K562 (cell line): ENCODE results near the gene APC2. TPM values are rescaled to one million over a fixed set of nuclear protein-coding genes. Genes with fewer than 3 reads are reported as not detected.

Source experiments
- ADNP ChIP-seq: fragments of 200-800 bp; sonication (Bioruptor generic); IDR thresholded peaks from 2 replicates; pipeline ENCODE4 v1.6.1; 2016; ENCODE audit warnings: missing genetic modification characterization, missing compliant biosample characterization
- BCOR ChIP-seq: fragments of 450-650 bp; IDR thresholded peaks from 2 replicates; pipeline ENCODE4 v1.6.1; 2016
- ELF4 ChIP-seq: fragments of 450-650 bp; formaldehyde crosslinking; IDR thresholded peaks from 2 replicates; pipeline ENCODE4 v1.4.0; 2022; ENCODE audit warnings: missing genetic modification characterization
- GABPA ChIP-seq: fragments of 200-800 bp; sonication (Bioruptor generic); conservative IDR thresholded peaks from 2 replicates; pipeline ENCODE4 v1.6.1; 2016; ENCODE audit warnings: low read depth, missing genetic modification characterization, missing compliant biosample characterization
- MTA3 ChIP-seq: fragments of 450-650 bp; formaldehyde crosslinking; IDR thresholded peaks from 2 replicates; pipeline ENCODE4 v1.6.1; 2017; ENCODE audit warnings: mild to moderate bottlenecking, borderline replicate concordance
- RCOR1 ChIP-seq, 2 experiments: IDR thresholded peaks; 2 replicates each; pipeline ENCODE4 v1.6.1; 2012; ENCODE audit warnings: low read depth in 2 of 2, low read length in 2 of 2, borderline replicate concordance in 1 of 2, improper control_type of control experiment in 1 of 2
- RFX1 ChIP-seq: fragments of 450-650 bp; IDR thresholded peaks from 2 replicates; pipeline ENCODE4 v1.6.1; 2016; ENCODE audit warnings: mild to moderate bottlenecking, moderate library complexity
- SETDB1 ChIP-seq: IDR thresholded peaks from one replicate; pipeline ENCODE4 v1.6.1; 2012; ENCODE audit warnings: low read length, control low read depth, inconsistent platforms
- SIN3B ChIP-seq: fragments of 450-650 bp; IDR thresholded peaks from 2 replicates; pipeline ENCODE4 v1.6.1; 2017; ENCODE audit warnings: low read depth, mild to moderate bottlenecking, moderate library complexity
- SMARCC2 ChIP-seq: fragments of 450-650 bp; IDR thresholded peaks from 2 replicates; pipeline ENCODE4 v1.6.1; 2017; ENCODE audit warnings: antibody characterized with exemption, moderate library complexity, mild to moderate bottlenecking, low read depth
- ZKSCAN8 ChIP-seq: fragments of 200-800 bp; sonication (Bioruptor generic); IDR thresholded peaks from 2 replicates; pipeline ENCODE4 v1.6.1; 2016; ENCODE audit warnings: missing genetic modification characterization, missing compliant biosample characterization
- ZNF217 ChIP-seq: sonication (generic); formaldehyde crosslinking; IDR thresholded peaks from 2 replicates; pipeline ENCODE4 v1.8.0; 2022; ENCODE audit warnings: mild to moderate bottlenecking, missing genetic modification reagents
- ZNF239 ChIP-seq: fragments of 250-450 bp; sonication (Bioruptor Pico); IDR thresholded peaks from 2 replicates; pipeline ENCODE4 v1.4.0; 2020; ENCODE audit warnings: mild to moderate bottlenecking
- ZNF431 ChIP-seq: sonication (generic); formaldehyde crosslinking; IDR thresholded peaks from 2 replicates; pipeline ENCODE4 v1.8.0; 2022; ENCODE audit warnings: mild to moderate bottlenecking, missing genetic modification reagents
- ZNF668 ChIP-seq: fragments of 250-450 bp; sonication (Bioruptor Pico); IDR thresholded peaks from 2 replicates; pipeline ENCODE4 v1.8.0; 2022; ENCODE audit warnings: mild to moderate bottlenecking, inconsistent platforms
- ZNF717 ChIP-seq: fragments of 250-450 bp; sonication (Bioruptor Pico); IDR thresholded peaks from 2 replicates; pipeline ENCODE4 v1.5.0; 2021
- ZSCAN32 ChIP-seq: fragments of 450-650 bp; formaldehyde crosslinking; IDR thresholded peaks from 2 replicates; pipeline ENCODE4 v1.4.0; 2020; ENCODE audit warnings: mild to moderate bottlenecking, moderate library complexity
- polyA plus RNA-seq, 8 experiments: library from polyadenylated mRNA; depleted of rRNA in 4 of 8; stranded (reverse) in 5 of 8; unstranded in 3 of 8; fragments of >200 nt; fragmentation: Nextera tagmentation in 2 of 8; fragmentation: Illumina TruSeq in 1 of 8; extraction: Ambion mirVana in 2 of 8; extraction: Trizol in 1 of 8; gene quantifications; 2 replicates each; pipeline versions ENCODE4 v1.2.1 to v1.2.3, GENCODE V29; 2011 to 2014; ENCODE audit warnings: inconsistent platforms in 1 of 8, missing spikeins in 1 of 8
- total RNA-seq, 7 experiments: library from RNA; depleted of rRNA in 6 of 7; stranded (reverse); fragments of >200 nt in 6 of 7; fragmentation: Illumina TruSeq in 2 of 7; extraction: Trizol in 2 of 7; gene quantifications; 2 replicates each; pipeline versions ENCODE4 v1.2.1 to v1.2.3, GENCODE V29; 2011 to 2021; ENCODE audit warnings: low replicate concordance in 1 of 7
- TF ChIP-seq, protein P1 (sequence below), 2 experiments: fragments of 450-650 bp in 1 of 2; sonication (generic) in 1 of 2; formaldehyde crosslinking in 1 of 2; IDR thresholded peaks; 2 replicates each; pipeline versions ENCODE4 v1.7.1 to v1.9.0; 2016 to 2022; ENCODE audit warnings: inconsistent platforms in 1 of 2, mild to moderate bottlenecking in 1 of 2, missing genetic modification reagents in 1 of 2
- TF ChIP-seq, protein P2 (sequence below): sonication (generic); formaldehyde crosslinking; IDR thresholded peaks from 2 replicates; pipeline ENCODE4 v1.8.0; 2022; ENCODE audit warnings: mild to moderate bottlenecking, low read depth, missing genetic modification reagents

APC2 gene
- total and polyA plus RNA-seq, 9 of the 15 experiments (the other 6 are each of a cell fraction or from before 2014, with no cell fraction given): 0.01 to 0.40 (median 0.05) TPM; not detected in 3

DNA sequence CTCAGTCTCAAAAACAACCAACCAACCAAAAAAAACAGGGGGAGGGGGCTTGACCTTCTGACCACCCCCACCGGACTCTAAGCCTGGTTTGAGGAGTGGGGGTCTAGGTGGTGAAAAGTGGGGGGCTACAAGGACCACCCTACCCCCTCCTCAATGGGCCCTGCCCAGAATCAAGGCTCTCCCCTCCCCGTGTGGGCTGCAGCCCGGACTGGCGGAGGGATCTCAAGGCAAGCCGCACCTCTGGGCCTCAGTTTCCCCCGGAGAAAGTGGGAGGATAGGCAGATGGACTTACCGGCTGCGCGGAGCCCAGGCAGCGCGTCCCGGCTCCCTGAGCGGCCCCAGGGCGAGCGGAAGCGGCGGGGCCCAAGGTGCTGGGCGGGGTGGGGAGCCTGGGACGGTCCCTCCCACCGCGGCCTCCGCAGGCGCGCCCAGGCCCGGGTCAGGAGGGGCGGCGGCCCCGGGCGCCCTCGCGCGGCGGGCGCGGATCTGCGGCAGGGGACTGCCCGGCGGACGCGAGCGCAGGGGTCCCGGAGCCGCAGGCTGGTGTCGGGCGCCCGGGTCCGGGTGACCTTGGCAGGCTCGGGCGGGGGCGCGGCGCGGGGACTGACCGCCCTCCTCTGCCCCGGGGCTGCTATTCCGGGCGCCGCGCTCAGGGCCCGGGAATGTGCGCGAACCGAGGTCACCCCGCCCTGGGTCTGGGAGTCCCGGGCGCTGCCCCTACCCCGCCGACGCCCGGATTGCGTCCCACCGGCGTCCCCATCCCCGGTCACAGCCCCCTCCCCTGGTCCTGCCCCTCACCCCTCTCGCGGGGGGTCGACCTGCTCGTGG is 63.0 kb downstream of the APC2 start, which contains the start of gene ADAMTSL5 (continued):
- TF ChIP-seq, protein P1, sequence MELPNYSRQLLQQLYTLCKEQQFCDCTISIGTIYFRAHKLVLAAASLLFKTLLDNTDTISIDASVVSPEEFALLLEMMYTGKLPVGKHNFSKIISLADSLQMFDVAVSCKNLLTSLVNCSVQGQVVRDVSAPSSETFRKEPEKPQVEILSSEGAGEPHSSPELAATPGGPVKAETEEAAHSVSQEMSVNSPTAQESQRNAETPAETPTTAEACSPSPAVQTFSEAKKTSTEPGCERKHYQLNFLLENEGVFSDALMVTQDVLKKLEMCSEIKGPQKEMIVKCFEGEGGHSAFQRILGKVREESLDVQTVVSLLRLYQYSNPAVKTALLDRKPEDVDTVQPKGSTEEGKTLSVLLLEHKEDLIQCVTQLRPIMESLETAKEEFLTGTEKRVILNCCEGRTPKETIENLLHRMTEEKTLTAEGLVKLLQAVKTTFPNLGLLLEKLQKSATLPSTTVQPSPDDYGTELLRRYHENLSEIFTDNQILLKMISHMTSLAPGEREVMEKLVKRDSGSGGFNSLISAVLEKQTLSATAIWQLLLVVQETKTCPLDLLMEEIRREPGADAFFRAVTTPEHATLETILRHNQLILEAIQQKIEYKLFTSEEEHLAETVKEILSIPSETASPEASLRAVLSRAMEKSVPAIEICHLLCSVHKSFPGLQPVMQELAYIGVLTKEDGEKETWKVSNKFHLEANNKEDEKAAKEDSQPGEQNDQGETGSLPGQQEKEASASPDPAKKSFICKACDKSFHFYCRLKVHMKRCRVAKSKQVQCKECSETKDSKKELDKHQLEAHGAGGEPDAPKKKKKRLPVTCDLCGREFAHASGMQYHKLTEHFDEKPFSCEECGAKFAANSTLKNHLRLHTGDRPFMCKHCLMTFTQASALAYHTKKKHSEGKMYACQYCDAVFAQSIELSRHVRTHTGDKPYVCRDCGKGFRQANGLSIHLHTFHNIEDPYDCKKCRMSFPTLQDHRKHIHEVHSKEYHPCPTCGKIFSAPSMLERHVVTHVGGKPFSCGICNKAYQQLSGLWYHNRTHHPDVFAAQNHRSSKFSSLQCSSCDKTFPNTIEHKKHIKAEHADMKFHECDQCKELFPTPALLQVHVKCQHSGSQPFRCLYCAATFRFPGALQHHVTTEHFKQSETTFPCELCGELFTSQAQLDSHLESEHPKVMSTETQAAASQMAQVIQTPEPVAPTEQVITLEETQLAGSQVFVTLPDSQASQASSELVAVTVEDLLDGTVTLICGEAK (IDR thresholded peaks at IDR 0.05): 0 out of 2 replicates have a peak, but pooled peaks have one; percentile 42
- TF ChIP-seq, protein P1 (CRISPR knock-in tag; IDR thresholded peaks at IDR 0.05): no peak
- TF ChIP-seq ZKSCAN8 (CRISPR knock-in tag) (no peak), ZNF717 (CRISPR knock-in tag) (no peak), MTA3 (peak; percentile 58; the same call in 1 of the 2 replicates), SETDB1 (no peak), ZNF668 (no peak), RFX1 (no peak), ZSCAN32 (CRISPR knock-in tag) (0 out of 2 replicates have a peak, but pooled peaks have one; percentile 16), ZNF217 (CRISPR knock-in tag) (no peak), BCOR (peak; percentile 100), GABPA (tag) (peak; percentile 87), SIN3B (peak; percentile 76), ELF4 (CRISPR knock-in tag) (no peak), ZNF239 (CRISPR knock-in tag) (no peak), SMARCC2 (no peak), ADNP (tag) (peak; percentile 94), RCOR1 (IDR thresholded peaks at IDR 0.05; ENCODE audit: borderline replicate concordance in 1 of 2, low read depth in 2 of 2, low read length in 2 of 2) (peak; percentile 60 to 88; a peak in 3 of 4 replicates), ZNF431 (CRISPR knock-in tag) (no peak)
- TF ChIP-seq, protein P2, sequence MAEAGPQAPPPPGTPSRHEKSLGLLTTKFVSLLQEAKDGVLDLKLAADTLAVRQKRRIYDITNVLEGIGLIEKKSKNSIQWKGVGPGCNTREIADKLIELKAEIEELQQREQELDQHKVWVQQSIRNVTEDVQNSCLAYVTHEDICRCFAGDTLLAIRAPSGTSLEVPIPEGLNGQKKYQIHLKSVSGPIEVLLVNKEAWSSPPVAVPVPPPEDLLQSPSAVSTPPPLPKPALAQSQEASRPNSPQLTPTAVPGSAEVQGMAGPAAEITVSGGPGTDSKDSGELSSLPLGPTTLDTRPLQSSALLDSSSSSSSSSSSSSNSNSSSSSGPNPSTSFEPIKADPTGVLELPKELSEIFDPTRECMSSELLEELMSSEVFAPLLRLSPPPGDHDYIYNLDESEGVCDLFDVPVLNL (CRISPR knock-in tag): no peak
